ENCODE results near the gene PLIN3. TPM values are rescaled to one million over a fixed set of nuclear protein-coding genes. Genes with fewer than 3 reads are reported as not detected.

PLIN3 gene, protein sequence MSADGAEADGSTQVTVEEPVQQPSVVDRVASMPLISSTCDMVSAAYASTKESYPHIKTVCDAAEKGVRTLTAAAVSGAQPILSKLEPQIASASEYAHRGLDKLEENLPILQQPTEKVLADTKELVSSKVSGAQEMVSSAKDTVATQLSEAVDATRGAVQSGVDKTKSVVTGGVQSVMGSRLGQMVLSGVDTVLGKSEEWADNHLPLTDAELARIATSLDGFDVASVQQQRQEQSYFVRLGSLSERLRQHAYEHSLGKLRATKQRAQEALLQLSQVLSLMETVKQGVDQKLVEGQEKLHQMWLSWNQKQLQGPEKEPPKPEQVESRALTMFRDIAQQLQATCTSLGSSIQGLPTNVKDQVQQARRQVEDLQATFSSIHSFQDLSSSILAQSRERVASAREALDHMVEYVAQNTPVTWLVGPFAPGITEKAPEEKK
- total RNA-seq = 10 to 100 TPM; 17.4 to 70.9 (median 22.9) TPM
- polyA plus RNA-seq = 100 to 1,000 TPM in 1 of 2 donors, 1 to 10 TPM in 1; 10.0 to 102 TPM
- long read RNA-seq, donor 1, transcript PLIN3-202 (8 exons, 1,535 nt) = minor isoform, 5 of 99 reads
- long read RNA-seq, donor 1, transcript PLIN3-201 (8 exons, 2,333 nt) = major isoform, 82 of 99 reads
- long read RNA-seq, donor 1, partial matches to known transcripts = 6 of 99 reads
- long read RNA-seq, donor 1, other reads (novel, unspliced or antisense) = 6 of 99 reads
- long read RNA-seq, donor 2, transcript PLIN3-202 (8 exons, 1,535 nt) = minor isoform, 12 of 524 reads
- long read RNA-seq, donor 2, transcript PLIN3-201 (8 exons, 2,333 nt) = major isoform, 466 of 524 reads
- long read RNA-seq, donor 2, partial matches to known transcripts = 33 of 524 reads
- long read RNA-seq, donor 2, other reads (novel, unspliced or antisense) = 11 of 524 reads
- long read RNA-seq, donor 3, transcript PLIN3-201 (8 exons, 2,333 nt) = major isoform, 149 of 188 reads
- long read RNA-seq, donor 3, transcript PLIN3-202 (8 exons, 1,535 nt) = minor isoform, 6 of 188 reads
- long read RNA-seq, donor 3, partial matches to known transcripts = 16 of 188 reads
- long read RNA-seq, donor 3, other reads (novel, unspliced or antisense) = 16 of 188 reads

DNA sequence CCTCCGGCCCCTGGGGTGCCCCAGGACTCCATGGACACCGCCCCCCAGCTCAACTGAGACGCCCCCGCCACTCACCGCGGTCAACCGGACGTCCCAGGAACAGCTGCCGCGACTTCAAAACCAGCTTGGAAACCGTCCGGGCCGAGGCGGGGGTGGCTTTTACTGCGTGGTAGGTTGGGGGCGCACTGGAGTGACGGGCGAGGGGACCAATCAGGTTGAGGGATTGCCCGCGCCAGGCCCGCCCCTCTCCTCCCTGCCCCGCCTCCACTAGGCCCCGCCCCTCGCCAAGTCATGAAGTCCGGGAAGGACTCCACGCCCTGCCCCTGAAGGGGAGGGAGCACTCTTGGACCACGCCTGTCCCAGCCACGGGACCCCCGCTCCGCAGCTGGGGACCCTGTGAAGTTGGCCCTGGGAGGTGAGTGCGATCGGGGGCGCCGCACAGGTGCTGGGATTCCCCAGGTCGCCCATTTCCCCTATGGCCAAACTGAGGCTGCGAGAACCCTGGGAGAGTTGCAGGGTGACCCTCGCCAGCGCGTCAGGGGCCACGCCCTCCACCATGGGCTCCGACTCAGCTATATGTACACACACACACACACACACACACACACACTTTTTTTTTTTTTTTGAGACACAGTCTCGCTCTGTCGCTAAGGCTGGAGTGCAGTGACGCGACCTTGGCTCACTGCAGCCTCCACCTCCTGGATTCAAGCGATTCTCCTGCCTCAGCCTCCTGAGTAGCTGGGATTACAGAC, at the start of gene PLIN3:
TSS of gene PLIN3 (minus strand) at position 134 of the 752 bp plus-strand sequence. CDS start 6,273 bp downstream, outside the sequence.
- Histone ChIP-seq H3K9me3 (no peaks in the 10 kb centered on the region), H3K27ac (peak within 1 kb of the TSS in 11 of 12 donors; percentile 55 to 93 (median 82)), H3K27me3 (no peaks in the 10 kb centered on the region), H3K36me3 (peaks cover 0 to 3% (median 0%) of the 10 kb centered on the region in 9 donors), H3K4me3 (peak within 1 kb of the TSS; percentile 53 to 92 (median 80)), H3K4me1 (peaks cover 0 to 35% (median 9%) of the 10 kb centered on the region in 12 donors)
- peak in 1 of 2 donors; percentile 66 for TF ChIP-seq POLR2A (IDR thresholded peaks at IDR 0.05)
- TF ChIP-seq, protein P1, sequence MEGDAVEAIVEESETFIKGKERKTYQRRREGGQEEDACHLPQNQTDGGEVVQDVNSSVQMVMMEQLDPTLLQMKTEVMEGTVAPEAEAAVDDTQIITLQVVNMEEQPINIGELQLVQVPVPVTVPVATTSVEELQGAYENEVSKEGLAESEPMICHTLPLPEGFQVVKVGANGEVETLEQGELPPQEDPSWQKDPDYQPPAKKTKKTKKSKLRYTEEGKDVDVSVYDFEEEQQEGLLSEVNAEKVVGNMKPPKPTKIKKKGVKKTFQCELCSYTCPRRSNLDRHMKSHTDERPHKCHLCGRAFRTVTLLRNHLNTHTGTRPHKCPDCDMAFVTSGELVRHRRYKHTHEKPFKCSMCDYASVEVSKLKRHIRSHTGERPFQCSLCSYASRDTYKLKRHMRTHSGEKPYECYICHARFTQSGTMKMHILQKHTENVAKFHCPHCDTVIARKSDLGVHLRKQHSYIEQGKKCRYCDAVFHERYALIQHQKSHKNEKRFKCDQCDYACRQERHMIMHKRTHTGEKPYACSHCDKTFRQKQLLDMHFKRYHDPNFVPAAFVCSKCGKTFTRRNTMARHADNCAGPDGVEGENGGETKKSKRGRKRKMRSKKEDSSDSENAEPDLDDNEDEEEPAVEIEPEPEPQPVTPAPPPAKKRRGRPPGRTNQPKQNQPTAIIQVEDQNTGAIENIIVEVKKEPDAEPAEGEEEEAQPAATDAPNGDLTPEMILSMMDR (IDR thresholded peaks at IDR 0.05) = no peak
- ATAC-seq = peak; percentile 96 to 99 (median 98)
- WGBS, 4 donors = 7 to 24% (median 15%) methylated on average over 15 to 46 of the region's 46 CpGs
- DNase-seq = peak; percentile 97 to 98 (median 97)
- intact Hi-C loops (cut with DNase I) = loop anchor here in 3 of 10 donors (2.0 to 5.0 kb wide), 2 partner anchors 100 to 163 kb away; partner anchors contain the start of gene KDM4B (in 2 of the 3)

DNA sequence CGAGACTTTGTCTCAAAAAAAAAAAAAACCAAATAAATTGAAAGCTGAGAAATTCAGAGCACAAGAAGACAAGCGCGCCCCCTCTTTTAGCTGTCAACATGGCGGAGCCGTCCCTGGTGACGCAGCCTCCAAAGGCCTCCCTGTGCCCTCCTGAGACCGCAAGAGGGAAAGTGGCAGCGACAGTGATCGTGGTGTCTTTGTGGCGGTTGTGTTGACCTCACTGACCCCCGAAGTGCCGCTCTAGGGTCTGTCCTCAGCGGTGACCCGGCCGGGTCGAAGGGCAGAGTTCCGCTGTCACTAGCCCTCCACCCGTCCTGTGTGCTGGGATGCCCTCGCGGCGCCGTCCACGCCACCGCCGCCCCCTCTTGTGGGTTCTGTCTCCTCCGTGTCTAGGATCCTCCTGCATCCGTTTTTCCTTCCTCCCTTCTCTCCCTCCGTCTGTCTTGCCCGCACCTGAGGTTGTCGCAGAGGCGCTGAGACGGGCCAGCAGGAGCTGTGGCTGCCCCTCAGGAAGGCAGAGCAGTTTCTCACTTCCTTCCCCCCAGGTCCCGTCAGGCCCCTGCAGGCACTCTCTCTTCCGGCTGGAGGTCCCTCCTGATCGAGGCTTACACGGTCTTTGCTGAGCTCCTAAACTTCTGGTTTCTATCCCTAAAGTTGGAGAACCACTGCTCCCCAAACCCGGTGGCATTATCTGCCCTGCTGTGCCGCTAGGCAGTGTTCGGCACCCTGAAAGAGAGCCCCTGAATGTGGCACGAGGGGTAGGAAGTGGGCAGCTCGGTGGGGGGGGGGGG, 49.0 kb upstream of the PLIN3 start:
- intact Hi-C loops (cut with DNase I) = no loop called here
- DNase-seq = no peak
- Histone ChIP-seq H3K36me3 (no peaks in the 10 kb centered on the region), H3K27ac (peak overlapping the region in 2 of 12 donors; percentile 13 to 81), H3K27me3 (no peaks in the 10 kb centered on the region), H3K4me1 (peaks cover 0 to 43% (median 4%) of the 10 kb centered on the region in 12 donors), H3K9me3 (no peaks in the 10 kb centered on the region), H3K4me3 (peak overlapping the region in 9 of 12 donors; percentile 0 to 65 (median 32))
- no peak for TF ChIP-seq POLR2A (IDR thresholded peaks at IDR 0.05)
- TF ChIP-seq, protein P1 (IDR thresholded peaks at IDR 0.05) = no peak
- 69 to 82% (median 77%) methylated on average over 41 of the region's 41 CpGs for WGBS, 4 donors
- ATAC-seq = no peak

- H3K9me3 ChIP-seq = no peaks in the 10 kb centered on the region
- H3K36me3 ChIP-seq = no peaks in the 10 kb centered on the region
- H3K4me1 ChIP-seq = peaks cover 0 to 56% (median 15%) of the 10 kb centered on the region in 12 donors
- DNase-seq = peak in 1 of 5 donors; percentile 75
- H3K27ac ChIP-seq = peak overlapping the region in 1 of 12 donors; percentile 81
- TF ChIP-seq, protein P1 (IDR thresholded peaks at IDR 0.05) = no peak
- TF ChIP-seq POLR2A (IDR thresholded peaks at IDR 0.05) = no peak
- H3K4me3 ChIP-seq = peak overlapping the region in 4 of 12 donors; percentile 6 to 65 (median 43)
- peak in 3 of 4 donors; percentile 15 to 39 (median 32) for ATAC-seq
- intact Hi-C loops (cut with DNase I) = loop anchor here in 5 of 10 donors (5.0 kb wide), 4 partner anchors 43 to 108 kb away; no protein-coding TSS in a partner anchor
- 83 to 85% (median 85%) methylated on average over 17 to 23 of the region's 23 CpGs for WGBS, 4 donors
- H3K27me3 ChIP-seq = no peaks in the 10 kb centered on the region
These were observed 47.5 kb upstream of the PLIN3 start for GRCh38 chr19:4914736-4915501.
